ENCODE data around the gene KRT32.

- TF ChIP-seq FOXP2 (optimal IDR thresholded peaks at IDR 0.05; ENCODE audit: borderline replicate concordance, extremely low read depth, extremely low read length, insufficient read depth) (no peak), POLR2AphosphoS5 (IDR thresholded peaks at IDR 0.05; ENCODE audit: low read depth, low read length) (no peak)
Measured at GRCh38 chr17:41512546-41513167, 45.5 kb upstream of the KRT32 start.
